GM10248 (cell line): Measurements from ENCODE around the gene GALNT9.
"Not testable (repeated sequence)": the region's sequence is repeated elsewhere in the genome, so short reads cannot be mapped to it uniquely, and the experiment has no call there.

Source experiments
- CTCF ChIA-PET: fragments of 300-600 bp; sonication (Branson Sonifier 250); formaldehyde crosslinking; extraction: SDS; loops from one replicate; lab custom pipeline; 2021; ENCODE audit warnings: antibody characterized with exemption; lab: Yijun Ruan, JAX
- POLR2A ChIA-PET: fragments of 350-650 bp; sonication (Branson Sonifier 250); formaldehyde crosslinking; extraction: SDS; loops from one replicate; lab custom pipeline; 2020; ENCODE audit warnings: antibody characterized with exemption; lab: Yijun Ruan, JAX
- DNase-seq: peaks from one replicate; pipeline ENCODE4 v3.0.0; 2012; ENCODE audit errors: extremely low spot score
- TF ChIP-seq, protein P1 (sequence below): IDR thresholded peaks from 2 replicates; pipeline ENCODE4 v1.5.1; 2012; ENCODE audit warnings: mild to moderate bottlenecking, low read depth; ENCODE audit errors: extremely low read depth, missing control alignments, control extremely low read depth

GALNT9 gene

DNA sequence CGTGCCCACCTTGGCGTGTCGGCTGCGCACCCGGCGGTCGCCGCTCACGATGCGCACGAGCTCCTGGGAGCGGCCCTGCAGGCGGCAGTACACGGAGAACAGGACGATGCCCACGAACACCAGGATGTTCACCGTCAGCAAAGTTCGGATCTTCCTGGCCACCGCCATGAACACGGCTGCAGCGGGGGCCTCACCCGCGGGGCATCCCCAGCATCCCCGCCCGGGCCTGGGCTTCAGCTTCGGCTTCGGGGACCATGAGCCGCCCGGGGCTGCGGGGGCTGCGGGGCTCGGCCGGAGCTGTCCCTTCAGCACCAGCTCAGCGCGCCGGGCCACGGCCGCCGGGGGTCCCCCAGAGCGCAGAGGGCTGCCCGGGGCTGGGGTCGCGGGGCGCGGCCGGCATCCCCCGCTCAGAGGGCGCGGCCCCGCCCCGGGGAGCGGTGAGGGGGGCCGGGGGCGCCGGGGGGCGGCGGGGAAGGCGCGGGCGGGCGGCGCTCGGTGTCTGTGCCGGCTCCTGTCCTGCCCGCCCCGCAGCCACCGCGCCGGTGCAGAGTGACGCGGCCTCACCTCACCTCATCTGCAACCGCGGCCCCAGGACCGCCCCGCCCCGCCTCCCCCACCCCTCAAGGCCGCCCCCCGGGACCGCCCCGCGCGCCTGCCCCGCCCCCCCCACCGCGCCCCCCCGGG, at the start of gene GALNT9:
Gene GALNT9, minus strand, starts transcription at position 554 of the 684 bp plus-strand sequence. Its CDS starts 386 bp downstream, at position 168.
- DNase-seq: no peak
- TF ChIP-seq, protein P1, sequence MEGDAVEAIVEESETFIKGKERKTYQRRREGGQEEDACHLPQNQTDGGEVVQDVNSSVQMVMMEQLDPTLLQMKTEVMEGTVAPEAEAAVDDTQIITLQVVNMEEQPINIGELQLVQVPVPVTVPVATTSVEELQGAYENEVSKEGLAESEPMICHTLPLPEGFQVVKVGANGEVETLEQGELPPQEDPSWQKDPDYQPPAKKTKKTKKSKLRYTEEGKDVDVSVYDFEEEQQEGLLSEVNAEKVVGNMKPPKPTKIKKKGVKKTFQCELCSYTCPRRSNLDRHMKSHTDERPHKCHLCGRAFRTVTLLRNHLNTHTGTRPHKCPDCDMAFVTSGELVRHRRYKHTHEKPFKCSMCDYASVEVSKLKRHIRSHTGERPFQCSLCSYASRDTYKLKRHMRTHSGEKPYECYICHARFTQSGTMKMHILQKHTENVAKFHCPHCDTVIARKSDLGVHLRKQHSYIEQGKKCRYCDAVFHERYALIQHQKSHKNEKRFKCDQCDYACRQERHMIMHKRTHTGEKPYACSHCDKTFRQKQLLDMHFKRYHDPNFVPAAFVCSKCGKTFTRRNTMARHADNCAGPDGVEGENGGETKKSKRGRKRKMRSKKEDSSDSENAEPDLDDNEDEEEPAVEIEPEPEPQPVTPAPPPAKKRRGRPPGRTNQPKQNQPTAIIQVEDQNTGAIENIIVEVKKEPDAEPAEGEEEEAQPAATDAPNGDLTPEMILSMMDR: no peak
- ChIA-PET CTCF (interaction anchor here (1.5 kb wide), 1 partner anchor 12 kb away, joined by 3 read pairs; no protein-coding TSS in a partner anchor), POLR2A (no interaction called here)

- CTCF ChIA-PET, DNase-seq, POLR2A ChIA-PET: not testable (repeated sequence)
These were observed 49.7 kb upstream of the GALNT9 start for GRCh38 chr12:132379057-132379456.

DNA sequence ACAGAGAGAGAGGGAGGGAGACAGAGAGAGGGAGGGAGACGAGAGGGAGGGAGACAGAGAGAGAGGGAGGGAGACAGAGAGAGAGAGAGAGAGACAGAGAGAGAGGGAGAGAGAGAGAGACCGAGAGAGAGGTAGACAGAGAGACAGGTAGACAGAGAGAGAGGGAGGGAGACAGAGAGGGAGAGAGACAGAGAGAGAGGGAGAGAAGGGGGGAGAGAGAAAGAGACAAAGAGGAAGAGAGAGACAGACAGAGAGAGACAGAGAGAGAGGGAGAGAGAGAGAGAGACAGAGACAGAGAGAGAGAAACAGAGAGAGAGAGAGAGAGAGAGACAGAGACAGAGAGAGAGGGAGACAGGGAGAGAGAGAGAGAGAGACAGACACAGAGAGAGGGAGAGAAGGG, 47.8 kb upstream of the GALNT9 start:
- ChIA-PET CTCF (no interaction called here), POLR2A (no interaction called here)
- DNase-seq: no peak
- TF ChIP-seq, protein P1: no peak

DNA sequence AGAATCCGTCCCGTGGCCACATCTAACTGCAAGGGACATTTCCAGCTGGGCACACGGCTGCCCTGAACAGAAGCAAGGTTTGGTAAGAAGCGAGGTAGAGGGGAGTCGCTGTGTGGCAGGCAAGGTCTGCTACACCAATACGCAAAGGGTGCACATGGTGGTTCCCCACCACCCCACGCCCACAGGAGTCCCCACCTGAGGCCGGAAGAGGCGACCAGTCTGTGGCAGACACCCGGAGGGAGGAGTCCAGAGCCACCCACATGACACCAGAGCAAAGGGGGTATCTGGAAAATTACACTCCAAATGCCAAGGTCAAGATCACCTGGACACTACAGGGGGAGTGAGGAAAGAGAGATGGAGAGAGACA, 47.1 kb upstream of the GALNT9 start:
- ChIA-PET CTCF (no interaction called here), POLR2A (no interaction called here)
- TF ChIP-seq, protein P1: no peak
- DNase-seq: no peak

GRCh38 chr12:132375747-132376463, 46.5 kb upstream of the GALNT9 start:
- POLR2A ChIA-PET: no interaction called here
- CTCF ChIA-PET: no interaction called here
- TF ChIP-seq, protein P1: no peak
- DNase-seq: no peak

GRCh38 chr12:132374612-132375445, 45.4 kb upstream of the GALNT9 start:
- TF ChIP-seq, protein P1: no peak
- ChIA-PET CTCF (no interaction called here), POLR2A (no interaction called here)
- no peak for DNase-seq
